ENCODE results near the gene RPL3.

RPL3 gene

DNA sequence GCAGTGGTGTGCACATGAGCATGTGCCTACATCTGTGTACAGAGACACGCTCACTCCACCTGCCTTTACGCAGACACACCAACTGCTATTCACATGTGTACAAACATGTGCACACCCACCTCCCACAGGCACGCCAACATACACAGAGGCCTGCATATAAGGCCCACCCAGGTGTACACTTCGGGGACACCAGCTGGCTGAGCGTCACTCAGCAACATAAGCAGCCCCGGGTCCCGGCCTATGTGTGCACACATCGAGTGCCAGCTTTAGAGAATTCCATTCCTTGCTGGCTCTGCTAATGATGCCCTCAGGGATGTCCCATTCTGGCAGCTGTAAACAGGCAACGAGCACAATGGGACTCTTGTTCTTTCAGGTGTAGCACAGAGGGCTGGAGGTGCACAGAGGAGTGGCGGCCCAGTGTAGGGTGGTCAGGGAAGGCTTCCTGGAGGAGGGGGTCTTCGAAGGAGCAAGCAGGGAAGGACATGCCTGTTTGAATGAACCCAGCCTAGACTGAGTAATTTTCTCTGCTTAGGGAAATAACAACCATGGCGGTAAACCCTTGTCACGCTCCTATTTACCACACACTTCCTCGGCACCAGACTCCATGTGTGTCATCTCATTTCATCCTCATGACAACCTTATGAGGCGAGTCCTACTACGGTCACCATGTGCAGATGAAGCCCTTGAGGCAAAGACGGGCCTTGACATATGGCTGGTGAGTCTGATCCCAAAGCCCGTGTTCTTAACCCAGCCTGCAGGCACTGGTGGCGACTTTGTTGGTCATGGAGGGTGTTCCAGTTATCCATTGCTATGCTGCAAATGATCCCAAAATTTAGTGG, 35.1 kb downstream of the RPL3 start:
- H3K4me3 ChIP-seq (ENCODE audit: low read depth, low read length) = no peak overlapping the region

DNA sequence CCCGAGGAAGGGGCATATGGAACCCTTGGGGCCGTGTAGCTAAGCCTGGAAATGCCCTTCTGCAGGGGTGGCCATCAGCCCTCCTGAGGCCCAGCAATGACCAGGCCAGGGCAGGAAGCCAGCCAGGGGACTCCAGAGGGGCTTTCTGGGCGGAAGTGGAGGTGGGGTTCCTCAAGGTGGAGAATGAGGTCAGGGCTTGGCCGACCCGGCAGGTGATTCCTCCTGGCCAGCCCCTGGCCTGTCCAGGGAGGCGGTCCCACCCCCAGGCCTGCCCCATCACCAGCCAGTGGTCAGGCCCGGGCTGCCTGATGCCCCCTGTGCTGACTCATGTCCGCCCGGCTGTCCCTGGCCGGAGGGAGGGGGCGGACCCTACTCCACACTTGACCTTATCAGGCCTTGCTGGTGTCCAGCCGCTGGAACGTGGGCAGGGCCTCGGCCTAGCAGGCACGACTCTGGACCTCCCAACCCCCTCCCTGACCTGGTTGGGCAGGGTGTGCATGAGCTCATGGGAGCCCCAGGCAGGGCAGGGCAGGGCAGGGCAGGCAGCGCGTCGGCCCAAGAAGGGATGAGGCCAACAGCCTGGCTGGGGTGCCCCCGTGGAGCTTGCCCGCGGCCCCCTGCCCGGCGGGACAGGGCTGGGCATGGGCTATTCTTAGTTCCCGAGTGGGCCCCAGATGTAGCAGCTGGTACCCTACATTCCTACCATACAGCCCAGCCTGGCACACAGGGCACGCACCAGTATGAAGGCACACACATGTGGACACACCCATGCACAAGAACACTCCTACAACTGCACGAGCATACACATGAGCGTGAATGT, 35.9 kb downstream of the RPL3 start:
- no peak overlapping the region for H3K4me3 ChIP-seq (ENCODE audit: low read depth, low read length)

DNA sequence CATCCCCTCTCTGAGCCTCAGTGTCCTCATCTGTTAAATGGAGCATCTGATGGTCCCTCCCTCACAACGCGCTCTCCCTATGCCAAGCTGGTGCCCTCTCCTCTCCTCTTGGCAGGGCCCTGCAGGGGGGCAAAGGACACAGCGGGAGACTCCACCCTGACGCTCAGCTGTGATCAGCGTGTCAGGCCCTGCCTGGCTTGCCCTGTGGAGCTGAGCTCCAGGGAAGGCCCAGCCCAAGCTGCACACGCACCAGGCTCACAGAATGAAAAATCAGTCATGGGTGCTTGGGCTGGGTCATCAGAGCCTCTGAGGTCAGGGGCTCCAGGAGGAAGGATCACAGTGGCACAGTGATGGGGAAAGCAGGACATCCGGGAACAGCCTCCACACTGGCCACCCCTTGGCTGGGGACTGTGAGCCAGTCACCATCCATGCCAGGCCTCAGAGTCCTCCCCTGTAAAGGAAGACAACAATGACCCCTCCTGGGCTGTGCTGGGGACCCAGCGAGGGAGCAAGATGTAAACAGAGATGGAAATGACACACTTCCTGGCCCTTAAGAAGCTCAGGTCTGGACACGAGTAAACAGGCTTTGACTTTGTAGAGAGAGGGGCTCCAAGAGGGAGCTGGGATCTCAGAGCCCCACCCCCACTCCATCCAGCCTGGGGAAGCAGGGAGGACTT, 36.6 kb downstream of the RPL3 start:
- no peak overlapping the region for H3K4me3 ChIP-seq (ENCODE audit: low read depth, low read length)

DNA sequence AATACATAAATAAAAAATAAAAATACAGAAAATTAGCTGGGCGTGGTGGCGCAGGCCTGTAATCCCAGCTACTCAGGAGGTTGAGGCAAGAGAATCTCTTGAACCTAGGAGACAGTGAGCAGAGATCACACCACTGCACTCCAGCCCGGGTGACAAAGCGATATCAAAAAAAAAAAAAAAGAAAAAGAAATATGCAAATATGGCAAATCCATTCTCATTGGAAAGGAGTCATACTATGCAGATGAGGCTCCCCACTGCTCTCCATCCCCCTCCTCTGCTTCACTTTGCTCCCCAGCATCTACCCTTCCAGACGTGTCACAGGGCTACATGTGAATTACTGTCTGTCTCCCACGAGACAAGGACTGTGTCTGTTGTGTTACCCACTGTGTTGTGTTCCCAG, 38.3 kb downstream of the RPL3 start:
- H3K4me3 ChIP-seq (ENCODE audit: low read depth, low read length) = no peak overlapping the region

DNA sequence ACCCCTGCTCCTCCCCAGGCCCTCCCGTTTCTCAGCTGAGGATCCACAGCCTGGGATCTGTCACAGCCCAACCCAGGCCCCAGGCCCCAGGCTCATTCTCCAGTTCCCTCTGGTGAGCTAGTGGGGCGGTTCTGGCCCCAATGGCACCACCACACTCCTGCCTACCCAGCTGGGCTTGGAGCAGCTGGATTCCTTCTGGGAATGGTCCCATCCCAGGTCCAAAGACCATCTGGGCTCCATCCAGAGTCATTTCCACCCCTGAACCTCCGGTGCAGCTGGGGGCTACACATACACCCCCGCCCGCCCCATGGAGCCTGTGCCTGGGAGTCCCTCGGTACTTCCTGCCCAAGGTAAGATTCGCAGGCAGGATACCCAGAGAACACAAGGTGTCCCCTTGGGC, 39.2 kb downstream of the RPL3 start:
- no peak overlapping the region for H3K4me3 ChIP-seq (ENCODE audit: low read depth, low read length)

DNA sequence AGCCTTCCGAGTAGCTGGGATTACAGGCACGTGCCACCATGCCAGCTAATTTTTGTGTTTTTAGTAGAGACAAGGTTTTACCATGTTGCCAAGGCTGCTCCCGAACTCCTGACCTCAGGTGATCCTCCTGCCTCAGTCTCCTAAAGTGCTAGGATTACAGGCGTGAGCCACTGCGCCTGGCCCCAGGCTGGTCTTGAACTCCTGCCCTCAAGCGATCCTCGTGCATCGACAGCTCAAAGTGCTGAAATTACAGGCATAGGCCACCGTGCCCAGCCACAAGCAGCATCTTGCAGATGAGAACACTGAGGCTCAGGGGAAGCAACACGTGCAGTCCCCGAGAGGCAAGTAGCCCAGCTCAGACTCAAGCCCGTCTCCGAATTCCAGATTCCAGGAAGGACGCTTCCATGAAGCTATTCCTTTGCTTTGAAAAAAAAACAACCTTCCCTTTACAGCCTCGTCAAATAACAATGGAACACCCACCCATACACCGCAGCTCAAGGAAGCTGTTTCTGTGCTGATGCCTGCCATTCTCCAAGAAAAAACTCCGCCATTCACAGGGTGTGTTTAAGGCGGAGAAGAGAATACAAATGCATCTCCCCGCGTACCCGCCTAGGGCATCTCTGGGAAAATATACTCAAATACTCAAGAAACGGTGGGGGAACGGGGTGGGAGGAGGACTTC, 40.1 kb downstream of the RPL3 start:
- H3K4me3 ChIP-seq (ENCODE audit: low read depth, low read length) = no peak overlapping the region

DNA sequence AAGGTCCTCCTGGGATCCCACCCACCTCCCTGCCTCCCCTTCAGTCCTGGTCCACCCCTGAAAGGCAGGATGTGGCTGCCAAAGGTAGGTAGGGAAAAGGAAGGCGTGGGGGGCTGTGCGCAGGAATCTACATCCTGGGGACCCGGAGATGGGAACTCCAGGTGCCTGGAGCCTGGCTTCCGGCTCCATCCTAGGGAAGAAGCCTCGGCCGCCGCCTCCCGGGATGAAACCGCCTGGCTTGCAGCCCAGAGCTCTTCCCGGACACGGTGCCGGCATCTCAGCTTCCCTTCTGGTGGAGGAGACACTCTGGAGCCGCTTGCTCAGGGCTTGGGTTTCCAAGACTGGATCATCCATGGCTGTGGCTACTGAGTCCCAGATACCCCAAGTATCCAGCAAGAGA, 41.4 kb downstream of the RPL3 start:
- H3K4me3 ChIP-seq (ENCODE audit: low read depth, low read length) = no peak overlapping the region

DNA sequence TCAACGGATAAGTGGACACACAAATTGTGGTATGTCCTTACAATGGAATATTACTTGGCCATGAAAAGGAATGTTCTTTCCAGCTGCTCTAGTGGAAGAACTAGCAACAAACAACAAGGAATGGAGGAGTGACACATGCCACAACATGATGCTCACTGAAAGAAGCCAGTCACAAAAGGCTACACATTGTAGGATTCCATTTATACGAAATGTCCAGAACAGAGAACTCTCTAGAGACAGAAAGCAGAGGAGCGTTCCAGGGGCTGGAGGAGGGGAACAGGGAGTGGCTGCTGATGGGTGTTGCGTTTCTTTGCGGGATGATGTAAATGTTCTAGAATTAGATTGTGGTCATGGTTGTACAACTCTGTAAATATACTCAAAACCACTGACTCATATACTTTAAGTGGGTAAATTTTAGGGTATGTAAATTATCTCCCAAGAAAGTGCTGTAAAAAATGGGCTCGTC, 42.2 kb downstream of the RPL3 start:
- no peak overlapping the region for H3K4me3 ChIP-seq (ENCODE audit: low read depth, low read length)

DNA sequence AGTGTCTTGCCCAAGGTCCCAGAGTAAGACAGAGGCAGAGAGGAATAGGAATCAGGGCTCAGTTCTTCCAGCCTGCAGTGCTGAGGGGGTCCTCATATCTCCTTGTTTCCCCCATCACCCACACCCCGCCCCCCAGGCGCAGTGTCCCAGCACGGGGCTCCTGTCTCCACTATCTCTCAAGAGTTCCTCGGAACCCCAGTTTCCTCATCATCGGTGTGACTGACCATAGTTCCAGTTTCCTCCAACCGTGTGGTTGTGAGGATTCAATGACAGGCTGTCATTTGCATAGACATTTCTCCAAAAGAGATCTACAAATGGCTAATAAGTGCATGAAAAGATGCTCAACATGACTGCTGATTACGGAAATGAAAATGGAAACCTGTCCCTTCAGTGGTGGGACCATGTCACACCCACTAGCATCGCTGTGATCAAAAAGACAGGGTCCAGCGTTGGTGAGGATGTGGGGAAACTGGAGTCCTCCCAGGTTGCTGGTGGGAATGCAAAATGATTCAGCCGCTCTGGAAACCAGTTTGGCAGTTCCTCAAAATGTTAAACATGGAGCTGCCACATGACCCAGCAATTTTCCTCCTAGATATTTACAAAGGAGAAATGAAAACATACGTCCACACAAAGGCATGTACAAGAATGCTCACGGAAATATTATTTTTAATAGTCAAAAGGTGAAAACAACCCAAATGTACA, 42.8 kb downstream of the RPL3 start:
- no peak overlapping the region for H3K4me3 ChIP-seq (ENCODE audit: low read depth, low read length)

DNA sequence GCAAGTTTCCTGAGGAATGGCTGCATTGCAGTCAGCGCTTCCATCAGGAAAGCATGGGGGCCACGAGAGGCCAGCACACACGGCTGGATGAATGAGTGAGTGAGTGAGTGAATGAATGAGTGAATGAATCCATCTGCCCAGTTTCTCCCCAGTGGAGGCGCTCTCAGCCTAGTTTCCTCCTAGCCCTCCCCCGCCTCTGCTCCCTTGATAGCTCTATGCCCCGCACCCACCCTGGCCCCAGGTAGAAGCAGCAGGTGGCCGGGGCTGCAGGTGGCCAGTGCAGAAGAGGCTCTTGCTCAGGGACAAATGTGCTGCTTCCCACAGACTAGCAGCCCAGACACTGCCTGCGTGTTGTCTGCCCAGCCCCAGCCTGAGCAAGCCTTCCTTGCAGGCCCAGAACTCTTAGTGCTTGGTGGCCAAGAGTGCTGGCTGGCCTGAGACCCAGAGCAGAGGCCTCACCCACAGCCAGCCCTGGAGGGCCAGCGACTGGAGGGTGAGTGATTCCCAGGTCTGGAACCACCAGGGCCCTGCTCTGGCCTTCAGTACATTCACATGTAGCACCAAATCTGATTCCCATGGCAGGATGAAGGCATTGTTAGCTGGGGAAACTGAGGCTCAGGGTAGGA, 43.5 kb downstream of the RPL3 start:
- no peak overlapping the region for H3K4me3 ChIP-seq (ENCODE audit: low read depth, low read length)

DNA sequence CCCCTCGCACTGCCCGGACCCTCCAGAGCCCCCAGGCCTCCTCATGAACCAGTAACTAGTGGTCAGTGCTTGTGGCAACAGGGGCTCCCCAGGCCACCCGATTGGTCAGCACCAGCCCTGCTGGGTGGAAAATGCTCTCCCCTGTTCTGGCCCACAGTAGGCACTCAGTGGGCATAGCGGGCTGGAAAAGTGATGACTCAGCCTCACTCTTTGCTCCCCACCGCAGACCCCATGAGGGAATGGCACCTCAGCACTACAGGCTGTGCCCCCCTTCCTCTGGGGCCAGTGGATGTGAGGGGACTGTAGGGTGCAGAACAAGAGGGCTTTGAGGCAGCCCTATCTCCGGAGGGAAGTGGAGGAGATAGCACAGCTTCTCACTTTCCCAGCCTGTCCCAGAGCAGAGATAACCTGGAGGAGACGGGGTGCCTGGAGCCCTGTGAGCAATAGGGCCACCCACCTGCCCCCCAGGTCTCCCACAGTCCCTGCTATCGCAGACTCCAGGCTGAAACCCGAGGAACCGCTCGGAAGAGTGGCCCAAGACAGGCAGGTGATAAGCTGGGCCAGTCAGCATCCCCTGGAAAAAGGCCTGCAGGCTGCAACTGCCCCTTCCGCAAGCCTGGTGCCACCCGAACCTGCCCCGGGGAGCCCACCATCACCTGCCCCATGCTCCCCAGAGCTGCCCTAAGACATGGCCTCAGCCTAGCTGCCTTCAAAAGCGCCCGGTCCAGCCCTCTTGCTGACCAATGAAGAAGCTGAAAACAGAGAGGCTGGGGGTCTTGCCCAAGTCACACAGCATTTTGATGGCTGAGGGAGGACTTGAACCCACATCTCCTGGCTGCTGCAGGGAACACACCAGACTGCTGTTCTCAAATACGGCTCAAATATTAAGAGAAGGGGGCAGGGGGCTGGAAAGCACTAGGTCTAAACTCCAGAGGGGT, 45.2 kb downstream of the RPL3 start:
- no peak overlapping the region for H3K4me3 ChIP-seq (ENCODE audit: low read depth, low read length)

DNA sequence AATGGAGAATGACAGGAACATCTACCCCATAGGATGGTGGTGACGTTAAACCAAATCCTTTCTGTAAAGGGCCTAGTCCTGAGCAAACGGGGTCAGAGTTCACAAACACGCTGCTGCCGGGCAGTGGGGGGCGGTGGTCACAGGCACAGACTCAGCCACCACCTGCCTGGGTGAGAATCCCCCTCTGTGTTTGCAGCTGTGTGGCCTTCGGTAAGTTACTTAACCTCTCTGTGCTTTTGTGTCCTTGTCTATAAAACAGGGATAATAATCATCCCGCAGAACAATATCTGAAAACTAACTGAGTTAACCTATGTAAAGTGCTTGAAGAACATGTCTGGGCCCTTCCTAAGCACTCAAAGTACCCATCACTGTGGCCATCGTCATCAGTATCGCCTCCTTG, 48.6 kb downstream of the RPL3 start:
- H3K4me3 ChIP-seq (ENCODE audit: low read depth, low read length) = no peak overlapping the region

DNA sequence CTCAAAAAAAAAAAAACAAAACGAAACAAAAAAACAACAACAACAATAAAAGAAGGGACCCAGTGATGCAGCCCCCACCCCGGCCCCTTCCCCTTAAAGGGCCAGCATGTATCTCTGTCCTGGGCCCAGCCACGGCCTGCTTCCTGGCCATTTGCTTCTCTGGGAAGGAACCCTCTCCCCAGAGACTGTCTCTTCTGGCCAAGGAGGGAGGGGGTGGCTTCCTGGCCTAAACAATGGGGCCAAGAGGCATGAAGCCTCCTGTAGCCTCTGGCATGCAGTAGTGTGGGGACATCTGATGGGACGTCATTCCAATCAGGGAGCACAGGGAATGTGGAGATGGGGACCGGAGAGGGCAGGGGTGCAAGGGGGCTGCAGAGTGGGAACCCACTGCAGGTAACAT, 49.1 kb downstream of the RPL3 start:
- no peak overlapping the region for H3K4me3 ChIP-seq (ENCODE audit: low read depth, low read length)

DNA sequence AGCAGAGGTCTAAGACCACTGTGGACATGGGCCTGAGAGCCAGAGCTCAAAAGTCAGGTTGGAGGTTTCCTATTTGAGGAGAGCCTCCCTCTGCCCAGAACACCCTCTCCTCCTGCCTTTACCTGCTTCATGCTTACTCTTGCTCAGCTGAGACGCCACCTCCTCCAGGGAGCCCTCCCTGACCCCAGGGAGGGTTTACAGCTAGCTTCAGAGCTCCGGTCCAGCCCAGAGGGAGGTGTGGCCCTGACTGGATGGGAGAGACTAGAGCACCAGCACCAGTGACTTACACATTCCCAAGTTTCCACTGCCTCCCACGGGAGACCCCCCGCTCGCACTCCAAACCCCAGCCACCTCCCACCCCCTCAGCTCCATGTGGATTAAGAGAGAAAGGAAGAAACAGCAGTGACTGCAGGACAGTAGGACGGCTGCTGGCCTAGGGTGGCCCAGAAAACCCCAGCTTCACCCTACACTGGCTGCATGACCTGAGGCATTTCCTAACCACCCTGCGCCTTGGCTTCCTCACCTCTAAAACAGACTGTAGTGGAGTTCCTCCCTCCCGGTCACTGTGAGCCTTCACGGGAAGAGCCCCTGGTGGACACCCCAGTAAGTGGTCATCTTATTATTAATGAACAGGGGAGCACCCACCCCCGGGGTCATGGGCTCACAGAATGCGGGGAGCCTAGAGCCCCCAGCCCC, 50.2 kb downstream of the RPL3 start:
- H3K4me3 ChIP-seq (ENCODE audit: low read depth, low read length) = no peak overlapping the region

DNA sequence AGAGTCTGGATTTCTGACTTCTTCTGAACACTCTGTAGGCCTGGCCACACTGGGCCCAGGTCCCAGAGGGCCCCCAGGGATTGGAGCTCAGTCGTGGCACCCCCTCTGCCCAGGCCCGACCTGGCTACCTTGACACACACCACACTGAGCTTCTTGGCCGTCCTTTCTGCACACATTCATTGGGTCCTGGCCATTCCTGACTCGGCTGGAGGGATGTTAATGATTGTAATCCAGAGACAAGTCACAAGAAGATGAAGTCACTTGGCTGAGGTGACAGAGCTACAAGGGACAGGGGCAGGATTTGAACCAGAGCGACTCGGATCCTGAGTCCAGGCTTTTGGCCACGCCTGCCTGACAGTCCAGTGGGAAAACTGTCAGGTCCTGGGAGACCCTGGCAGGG, 50.8 kb downstream of the RPL3 start:
- H3K4me3 ChIP-seq (ENCODE audit: low read depth, low read length) = no peak overlapping the region

DNA sequence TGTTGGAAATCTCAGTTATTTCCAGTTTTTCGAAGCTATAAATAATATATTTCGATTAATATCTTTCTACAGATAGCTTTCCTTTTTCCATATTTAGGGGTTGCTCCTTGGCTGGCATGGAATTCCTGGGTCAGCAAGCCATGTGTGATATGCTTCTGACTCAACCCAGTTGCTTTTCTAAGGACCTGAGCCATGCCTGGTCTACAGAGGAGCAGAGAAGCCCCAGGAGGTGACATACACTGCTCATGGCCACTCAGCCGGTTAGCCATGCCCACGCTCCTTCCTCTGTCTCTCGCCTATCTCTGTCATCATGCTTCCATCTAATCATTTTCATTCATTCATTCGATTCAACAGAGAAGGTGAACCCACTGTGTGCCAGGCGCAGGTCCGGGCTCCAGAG, 51.4 kb downstream of the RPL3 start:
- no peak overlapping the region for H3K4me3 ChIP-seq (ENCODE audit: low read depth, low read length)

DNA sequence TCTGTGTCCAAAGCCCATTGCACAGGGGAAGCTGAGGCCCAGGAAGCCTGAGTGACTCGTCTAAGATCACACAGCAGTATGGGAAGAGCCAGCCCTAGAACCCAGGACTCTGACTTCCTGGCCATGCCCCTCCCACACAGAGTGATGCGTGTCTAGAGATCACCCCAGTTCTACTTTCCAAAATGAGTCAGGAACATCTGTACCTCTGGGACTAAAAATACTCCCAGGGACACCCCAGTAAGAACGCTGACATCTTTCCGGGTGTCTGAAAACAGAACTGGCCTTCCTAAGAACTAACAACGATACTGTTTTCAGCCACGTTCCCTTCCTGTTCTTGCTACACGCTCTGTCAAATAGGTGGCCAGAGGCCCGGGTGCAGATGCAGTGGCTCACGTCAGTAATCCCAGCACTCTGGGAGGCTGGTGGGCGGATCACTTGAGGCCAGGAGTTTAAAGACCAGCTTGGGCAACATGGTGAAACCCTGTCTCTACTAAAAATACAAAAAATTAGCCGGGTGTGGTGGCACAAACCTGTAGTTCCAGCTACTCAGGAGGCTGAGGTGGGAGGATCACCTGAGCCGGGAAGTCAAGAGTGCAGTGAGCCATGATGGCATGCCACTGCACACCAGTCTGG, 52.9 kb downstream of the RPL3 start:
- H3K4me3 ChIP-seq (ENCODE audit: low read depth, low read length) = no peak overlapping the region
